Neural progenitor cell (in vitro differentiated cells): ENCODE results near the gene EPHB1. TPM values are rescaled to one million over a fixed set of nuclear protein-coding genes. Genes with fewer than 3 reads are reported as not detected.

Experiments used
- DNase-seq: peaks from one replicate; pipeline ENCODE4 v3.0.0-alpha.2; 2016; ENCODE audit warnings: low spot score
- H2AFZ ChIP-seq: fragments of 200-600 bp; sonication (generic); replicated peaks from 2 replicates; pipeline ENCODE4 v1.6.1; 2016; ENCODE audit warnings: antibody characterized with exemption
- H3F3A ChIP-seq: fragments of 200-600 bp; sonication (generic); 2 replicates; pipeline ENCODE4 v1.6.1; 2016; ENCODE audit warnings: antibody characterized with exemption, low read depth
- H3K27ac ChIP-seq: fragments of 200-600 bp; sonication (generic); 2 replicates; pipeline ENCODE4 v1.5.1; 2016; ENCODE audit warnings: mild to moderate bottlenecking
- H3K27me3 ChIP-seq: fragments of 200-600 bp; sonication (generic); 2 replicates; pipeline ENCODE4 v1.6.1; 2016; ENCODE audit warnings: mild to moderate bottlenecking, moderate library complexity
- H3K36me3 ChIP-seq: fragments of 200-600 bp; sonication (generic); 2 replicates; pipeline ENCODE4 v1.5.1; 2016
- H3K4me1 ChIP-seq: fragments of 200-600 bp; sonication (generic); 2 replicates; pipeline ENCODE4 v1.6.1; 2016; ENCODE audit warnings: mixed run types
- H3K4me2 ChIP-seq: fragments of 200-600 bp; sonication (generic); 2 replicates; pipeline ENCODE4 v1.6.1; 2016
- H3K4me3 ChIP-seq: fragments of 200-600 bp; sonication (generic); 2 replicates; pipeline ENCODE4 v1.5.1; 2016
- H3K79me2 ChIP-seq: fragments of 200-600 bp; sonication (generic); 2 replicates; pipeline ENCODE4 v1.6.1; 2016; ENCODE audit warnings: low read depth
- H3K9ac ChIP-seq: fragments of 200-600 bp; sonication (generic); 2 replicates; pipeline ENCODE4 v1.6.1; 2016
- H3K9me3 ChIP-seq: fragments of 200-600 bp; sonication (generic); 2 replicates; pipeline ENCODE4 v1.5.1; 2016; ENCODE audit warnings: low read depth
- H4K20me1 ChIP-seq: fragments of 200-600 bp; sonication (generic); 2 replicates; pipeline ENCODE4 v1.6.1; 2016; ENCODE audit warnings: low read depth
- H3K27ac Mint-ChIP-seq: 3 replicates; pipeline ENCODE4 v1.8.0; 2021; ENCODE audit warnings: mixed read lengths
- H3K27me3 Mint-ChIP-seq: 2 replicates; pipeline ENCODE4 v1.8.0; 2022; ENCODE audit warnings: low read depth, mild to moderate bottlenecking, inconsistent platforms, moderate library complexity, mixed read lengths; ENCODE audit not compliant: insufficient read depth
- H3K36me3 Mint-ChIP-seq: 3 replicates; pipeline ENCODE4 v1.8.0; 2021; ENCODE audit warnings: mixed read lengths
- H3K4me1 Mint-ChIP-seq: 3 replicates; pipeline ENCODE4 v1.8.0; 2021; ENCODE audit warnings: mixed read lengths
- H3K4me3 Mint-ChIP-seq: 3 replicates; pipeline ENCODE4 v1.8.0; 2021; ENCODE audit warnings: mild to moderate bottlenecking, moderate library complexity, mixed read lengths
- H3K9me3 Mint-ChIP-seq: 3 replicates; pipeline ENCODE4 v1.8.0; 2020; ENCODE audit warnings: mixed read lengths
- CTCF ChIP-seq: fragments of 200-600 bp; sonication (generic); IDR thresholded peaks from 2 replicates; pipeline ENCODE4 v1.5.1; 2017; ENCODE audit warnings: antibody characterized with exemption, mild to moderate bottlenecking
- EZH2 ChIP-seq: fragments of 200-600 bp; sonication (generic); IDR thresholded peaks from 2 replicates; pipeline ENCODE4 v1.6.1; 2017; ENCODE audit warnings: antibody characterized with exemption, mild to moderate bottlenecking, moderate library complexity
- EZH2phosphoT487 ChIP-seq: fragments of 200-600 bp; sonication (generic); IDR thresholded peaks from 2 replicates; pipeline ENCODE4 v1.6.1; 2017; ENCODE audit warnings: antibody characterized with exemption
- total RNA-seq: library from RNA; depleted of rRNA; stranded (reverse); fragments of >200 nt; gene quantifications from 2 replicates; pipeline ENCODE4 v1.2.3, GENCODE V29; 2015; ENCODE audit warnings: low replicate concordance

EPHB1 gene
- total RNA-seq, 1 donor from 2014 or later, result 9.1 TPM

GRCh38 chr3:135103917-135104316, 308.9 kb downstream of the EPHB1 start:
- Mint-ChIP-seq H3K27ac (no peak overlapping the region), H3K4me3 (no peak overlapping the region), H3K27me3 (no peaks in the 10 kb centered on the region), H3K36me3 (no peaks in the 10 kb centered on the region), H3K4me1 (peaks cover 36% of the 10 kb centered on the region), H3K9me3 (no peaks in the 10 kb centered on the region)
- TF ChIP-seq EZH2phosphoT487, result no peak
- TF ChIP-seq CTCF, result no peak
- no peak for TF ChIP-seq EZH2
- Histone ChIP-seq H2AFZ (no peak overlapping the region), H3K4me3 (no peak overlapping the region), H3K27ac (no peak overlapping the region), H3K36me3 (no peaks in the 10 kb centered on the region), H4K20me1 (peaks cover 20% of the 10 kb centered on the region), H3K79me2 (no peaks in the 10 kb centered on the region), H3K4me2 (peak overlapping the region; percentile 44), H3F3A (no peaks in the 10 kb centered on the region), H3K9ac (no peak overlapping the region), H3K27me3 (no peaks in the 10 kb centered on the region), H3K9me3 (no peaks in the 10 kb centered on the region), H3K4me1 (peaks cover 17% of the 10 kb centered on the region)
- peak; percentile 45 for DNase-seq

GRCh38 chr3:135106445-135106844, 311.4 kb downstream of the EPHB1 start:
- Histone ChIP-seq H3K9me3 (no peaks in the 10 kb centered on the region), H3K9ac (no peak overlapping the region), H4K20me1 (peaks cover 29% of the 10 kb centered on the region), H3K36me3 (no peaks in the 10 kb centered on the region), H3K27ac (no peak overlapping the region), H3K79me2 (no peaks in the 10 kb centered on the region), H3K4me1 (peaks cover 11% of the 10 kb centered on the region), H3K4me2 (no peak overlapping the region), H2AFZ (no peak overlapping the region), H3F3A (no peaks in the 10 kb centered on the region), H3K27me3 (no peaks in the 10 kb centered on the region), H3K4me3 (no peak overlapping the region)
- Mint-ChIP-seq H3K4me1 (peaks cover 18% of the 10 kb centered on the region), H3K27ac (no peak overlapping the region), H3K27me3 (no peaks in the 10 kb centered on the region), H3K9me3 (no peaks in the 10 kb centered on the region), H3K4me3 (no peak overlapping the region), H3K36me3 (no peaks in the 10 kb centered on the region)
- peak; percentile 84 for DNase-seq
- TF ChIP-seq EZH2, result no peak
- TF ChIP-seq EZH2phosphoT487, result no peak
- TF ChIP-seq CTCF, result no peak

- H3K9me3 Mint-ChIP-seq, result no peaks in the 10 kb centered on the region
- TF ChIP-seq CTCF (no peak), EZH2phosphoT487 (no peak), EZH2 (no peak)
- Histone ChIP-seq H3K36me3 (no peaks in the 10 kb centered on the region), H3F3A (no peaks in the 10 kb centered on the region), H3K27ac (no peak overlapping the region), H3K79me2 (no peaks in the 10 kb centered on the region), H3K4me1 (peaks cover 11% of the 10 kb centered on the region), H4K20me1 (peaks cover 29% of the 10 kb centered on the region), H2AFZ (no peak overlapping the region), H3K4me3 (no peak overlapping the region), H3K9me3 (no peaks in the 10 kb centered on the region), H3K4me2 (no peak overlapping the region), H3K27me3 (no peaks in the 10 kb centered on the region), H3K9ac (no peak overlapping the region)
- no peaks in the 10 kb centered on the region for H3K36me3 Mint-ChIP-seq
- no peak overlapping the region for H3K4me3 Mint-ChIP-seq
- DNase-seq, result no peak
- H3K27me3 Mint-ChIP-seq, result no peaks in the 10 kb centered on the region
- no peak overlapping the region for H3K27ac Mint-ChIP-seq
- peaks cover 18% of the 10 kb centered on the region for H3K4me1 Mint-ChIP-seq
Observed at GRCh38 chr3:135107043-135107442, 312.0 kb downstream of the EPHB1 start.
